MCF 10A (cell line): ENCODE measurements around the gene HSDL1. TPM values are rescaled to one million over a fixed set of nuclear protein-coding genes. Genes with fewer than 3 reads are reported as not detected.

ENCODE experiments used
- Bru-seq: library from RNA; stranded (reverse); fragments of 400-500 nt; gene quantifications from one replicate; lab custom pipeline; 2021; lab: Mats Ljungman, UMichigan
- BruChase-seq, 2 experiments: library from RNA; stranded (reverse); fragments of 400-500 nt; gene quantifications; one replicate each; lab custom pipeline; 2021; lab: Mats Ljungman, UMichigan
- BruUV-seq: library from RNA; stranded (reverse); fragments of 400-500 nt; replicated peaks from 2 replicates; lab custom pipeline; 2021; lab: Mats Ljungman, UMichigan
- CTCF ChIA-PET: fragments of 300-600 bp; sonication (Branson Sonifier 250); formaldehyde crosslinking; extraction: SDS; loops from one replicate; lab custom pipeline; 2021; ENCODE audit warnings: antibody characterized with exemption, inconsistent platforms; lab: Yijun Ruan, JAX
- POLR2A ChIA-PET: fragments of 300-600, 350-650 bp; sonication (Branson Sonifier 250); formaldehyde crosslinking; extraction: SDS; loops from one replicate; lab custom pipeline; 2020; ENCODE audit warnings: antibody characterized with exemption, inconsistent platforms; lab: Yijun Ruan, JAX
- DNase-seq: peaks from one replicate; pipeline ENCODE4 v3.0.0-alpha.2; 2018; ENCODE audit not compliant: unreplicated experiment
- H3K27ac Mint-ChIP-seq: one replicate; pipeline ENCODE4 v1.8.0; 2022; ENCODE audit warnings: mild to moderate bottlenecking, low read depth, mixed read lengths; ENCODE audit not compliant: unreplicated experiment
- H3K27me3 Mint-ChIP-seq: one replicate; pipeline ENCODE4 v1.8.0; 2022; ENCODE audit warnings: mixed read lengths; ENCODE audit not compliant: insufficient read depth, unreplicated experiment
- H3K36me3 Mint-ChIP-seq: one replicate; pipeline ENCODE4 v1.8.0; 2022; ENCODE audit warnings: mild to moderate bottlenecking, moderate library complexity, mixed read lengths; ENCODE audit not compliant: insufficient read depth, unreplicated experiment
- H3K4me1 Mint-ChIP-seq: one replicate; pipeline ENCODE4 v1.8.0; 2022; ENCODE audit warnings: mixed read lengths; ENCODE audit not compliant: insufficient read depth, unreplicated experiment
- H3K4me3 Mint-ChIP-seq: one replicate; pipeline ENCODE4 v1.8.0; 2022; ENCODE audit warnings: mild to moderate bottlenecking, moderate library complexity, mixed read lengths; ENCODE audit not compliant: unreplicated experiment
- H3K9me3 Mint-ChIP-seq: one replicate; pipeline ENCODE4 v1.8.0; 2022; ENCODE audit warnings: mixed read lengths; ENCODE audit not compliant: unreplicated experiment
- CTCF ChIP-seq: fragments of 200-600 bp; IDR thresholded peaks from one replicate; pipeline ENCODE4 v1.8.0; 2022; ENCODE audit warnings: antibody characterized with exemption, mild to moderate bottlenecking; ENCODE audit not compliant: unreplicated experiment
- intact Hi-C: fragments of 100-400 bp; cut with micrococcal nuclease; formaldehyde crosslinking; loops from 2 replicates; pipeline ENCODE4 v1.14.1; 2022
- long read RNA-seq: library from polyadenylated mRNA; stranded (forward); transcript quantifications from one replicate; pipeline ENCODE4 v2.0.0, GENCODE V29; 2022
- total RNA-seq: library from RNA; stranded (reverse); gene quantifications from 2 replicates; pipeline ENCODE4 v1.2.3, GENCODE V29; 2022

The HSDL1 gene
- total RNA-seq (13.3 and 20.9 TPM in 2 replicates), Bru-seq, nascent RNA (percentile 56 among the genes with signal in this experiment), BruChase-seq, experiment 1, labeled RNA remaining after a 6-hour chase (percentile 85 among the genes with signal in this experiment), BruChase-seq, experiment 2, labeled RNA remaining after a 2-hour chase (percentile 72 among the genes with signal in this experiment)
- long read RNA-seq, transcript HSDL1-201 (6 exons, 3,519 nt) = major isoform, 17 of 25 reads
- long read RNA-seq, partial matches to known transcripts = 1 of 25 reads
- long read RNA-seq, other reads (novel, unspliced or antisense) = 3 of 25 reads

GRCh38 chr16:84144859-84145639 lies at the start of gene HSDL1, which contains the start of gene DNAAF1:
HSDL1 (minus strand) TSS chr16:84145177; CDS start chr16:84131321, 13,856 bp downstream.
DNAAF1 (plus strand) TSS chr16:84145308; CDS start chr16:84145441, 133 bp downstream.
- ChIA-PET CTCF (interaction anchor here (0.6 to 1.0 kb wide), 3 partner anchors 13 to 58 kb away, joined by 3 to 7 read pairs (median 3); no protein-coding TSS in a partner anchor), POLR2A (interaction anchor here (0.6 to 2.6 kb wide), 7 partner anchors 8 to 41 kb away, joined by 3 to 24 read pairs (median 3); partner anchors contain the start of genes MBTPS1 and TAF1C)
- Mint-ChIP-seq H3K27me3 (no peaks in the 10 kb centered on the region), H3K9me3 (no peaks in the 10 kb centered on the region), H3K27ac (peak within 1 kb of the TSS; percentile 76), H3K4me1 (peaks cover under 1% of the 10 kb centered on the region), H3K4me3 (peak within 1 kb of the TSS; percentile 88), H3K36me3 (peaks cover 4% of the 10 kb centered on the region)
- intact Hi-C loops = no loop called here
- TF ChIP-seq CTCF = no peak
- BruUV-seq = no TSS peak
- DNase-seq = peak; percentile 81

GRCh38 chr16:84194018-84194417 lies 49.0 kb upstream of the HSDL1 start:
- Mint-ChIP-seq H3K27me3 (no peaks in the 10 kb centered on the region), H3K9me3 (no peaks in the 10 kb centered on the region), H3K27ac (no peak overlapping the region), H3K36me3 (no peaks in the 10 kb centered on the region), H3K4me1 (peaks cover 13% of the 10 kb centered on the region), H3K4me3 (no peak overlapping the region)
- no TSS peak for BruUV-seq
- no peak for TF ChIP-seq CTCF
- POLR2A ChIA-PET = no interaction called here
- intact Hi-C loops = no loop called here
- CTCF ChIA-PET = no interaction called here
- no peak for DNase-seq

GRCh38 chr16:84193480-84193879 lies 48.5 kb upstream of the HSDL1 start:
- no peak for TF ChIP-seq CTCF
- H3K9me3 Mint-ChIP-seq = no peaks in the 10 kb centered on the region
- ChIA-PET CTCF (no interaction called here), POLR2A (no interaction called here)
- no peak for DNase-seq
- no peak overlapping the region for H3K27ac Mint-ChIP-seq
- intact Hi-C loops = no loop called here
- BruUV-seq = no TSS peak
- H3K36me3 Mint-ChIP-seq = no peaks in the 10 kb centered on the region
- H3K4me1 Mint-ChIP-seq = peaks cover 10% of the 10 kb centered on the region
- no peak overlapping the region for H3K4me3 Mint-ChIP-seq
- no peaks in the 10 kb centered on the region for H3K27me3 Mint-ChIP-seq

GRCh38 chr16:84191466-84191865 lies 46.5 kb upstream of the HSDL1 start:
- no peaks in the 10 kb centered on the region for H3K9me3 Mint-ChIP-seq
- intact Hi-C loops = no loop called here
- no TSS peak for BruUV-seq
- POLR2A ChIA-PET = no interaction called here
- no peak overlapping the region for H3K4me3 Mint-ChIP-seq
- no peak for DNase-seq
- H3K27ac Mint-ChIP-seq = no peak overlapping the region
- no peaks in the 10 kb centered on the region for H3K36me3 Mint-ChIP-seq
- H3K4me1 Mint-ChIP-seq = no peaks in the 10 kb centered on the region
- no peaks in the 10 kb centered on the region for H3K27me3 Mint-ChIP-seq
- no peak for TF ChIP-seq CTCF
- CTCF ChIA-PET = interaction anchor here (0.5 to 1.2 kb wide), 2 partner anchors 106 to 128 kb away, joined by 3 read pairs; no protein-coding TSS in a partner anchor
